ENCODE results near the gene SEMA5A. TPM values are rescaled to one million over a fixed set of nuclear protein-coding genes. Genes with fewer than 3 reads are reported as not detected.
A peak's percentile ranks its signal among the peaks of the same experiment; 100 is the strongest.

Gene SEMA5A
- total RNA-seq, 1 experiment from 2014 or later, result 34.3 TPM

DNA sequence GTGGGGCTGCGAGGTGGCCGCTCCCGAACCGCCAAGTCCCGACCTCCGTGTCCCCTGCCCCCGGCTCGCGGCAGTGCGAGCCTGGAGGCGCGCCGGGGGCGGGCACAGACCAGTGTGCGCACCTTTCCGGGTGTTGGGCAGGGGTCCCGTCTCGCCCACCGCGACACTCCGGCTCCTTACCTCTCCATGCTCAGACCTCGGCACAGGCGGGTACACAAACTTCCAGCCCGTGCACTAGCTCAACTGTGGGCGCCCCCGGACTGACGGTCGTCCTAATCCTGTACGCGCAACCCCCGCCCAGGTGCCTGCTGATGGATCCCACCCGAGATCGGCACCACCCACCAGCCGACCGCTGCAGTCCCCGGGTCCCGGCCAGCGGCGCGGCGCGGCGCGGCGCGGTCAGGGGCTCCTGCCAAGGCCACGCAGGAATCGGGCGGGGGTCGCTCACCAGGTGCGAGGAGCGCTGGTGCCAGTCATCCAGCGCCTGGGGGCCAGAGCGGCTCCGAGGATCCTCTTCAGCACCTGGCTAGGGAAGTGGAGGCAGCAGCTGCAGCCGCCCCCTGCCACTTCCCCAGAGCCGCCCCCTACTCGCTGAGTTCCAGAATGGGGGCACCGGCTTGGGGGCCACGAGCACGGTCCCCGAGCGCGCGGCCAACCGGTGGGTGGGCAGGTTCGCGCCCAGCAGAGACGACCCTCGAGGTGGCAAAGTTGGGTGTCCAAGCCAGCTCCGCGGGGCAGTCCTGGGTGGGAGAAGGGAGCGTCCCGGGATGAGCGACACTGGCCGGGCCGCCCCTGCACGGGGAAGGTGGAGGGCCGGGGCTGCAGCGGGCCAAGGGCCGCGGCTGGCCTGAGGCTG, 511 bp downstream of the SEMA5A start:
- H3K36me3 ChIP-seq (ENCODE audit: control insufficient read depth, insufficient read depth, low read length), result no peaks in the 10 kb centered on the region
- peak overlapping the region; percentile 94 for H3K4me3 ChIP-seq (ENCODE audit: low read depth, low read length)
- no peaks in the 10 kb centered on the region for H3K9me3 Mint-ChIP-seq (ENCODE audit: unreplicated experiment)
- POLR2A ChIA-PET, result interaction anchor here (1.1 kb wide), 1 partner anchor 66 kb away, joined by 3 read pairs; no protein-coding TSS in a partner anchor
- DNase-seq, result peak; percentile 30 to 38
- TF ChIP-seq, protein P1, sequence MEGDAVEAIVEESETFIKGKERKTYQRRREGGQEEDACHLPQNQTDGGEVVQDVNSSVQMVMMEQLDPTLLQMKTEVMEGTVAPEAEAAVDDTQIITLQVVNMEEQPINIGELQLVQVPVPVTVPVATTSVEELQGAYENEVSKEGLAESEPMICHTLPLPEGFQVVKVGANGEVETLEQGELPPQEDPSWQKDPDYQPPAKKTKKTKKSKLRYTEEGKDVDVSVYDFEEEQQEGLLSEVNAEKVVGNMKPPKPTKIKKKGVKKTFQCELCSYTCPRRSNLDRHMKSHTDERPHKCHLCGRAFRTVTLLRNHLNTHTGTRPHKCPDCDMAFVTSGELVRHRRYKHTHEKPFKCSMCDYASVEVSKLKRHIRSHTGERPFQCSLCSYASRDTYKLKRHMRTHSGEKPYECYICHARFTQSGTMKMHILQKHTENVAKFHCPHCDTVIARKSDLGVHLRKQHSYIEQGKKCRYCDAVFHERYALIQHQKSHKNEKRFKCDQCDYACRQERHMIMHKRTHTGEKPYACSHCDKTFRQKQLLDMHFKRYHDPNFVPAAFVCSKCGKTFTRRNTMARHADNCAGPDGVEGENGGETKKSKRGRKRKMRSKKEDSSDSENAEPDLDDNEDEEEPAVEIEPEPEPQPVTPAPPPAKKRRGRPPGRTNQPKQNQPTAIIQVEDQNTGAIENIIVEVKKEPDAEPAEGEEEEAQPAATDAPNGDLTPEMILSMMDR (IDR thresholded peaks at IDR 0.05; ENCODE audit: insufficient read depth in 1 of 2, low read depth in 1 of 2, low read length in 1 of 2, severe bottlenecking in 1 of 2, unreplicated experiment in 1 of 2), result no peak
- BruUV-seq (replicated peaks), result no TSS peak
- H3K9me3 ChIP-seq, result no peaks in the 10 kb centered on the region
- intact Hi-C loops (cut with micrococcal nuclease; ENCODE audit: unreplicated experiment), result loop anchor here (2.0 to 5.0 kb wide), 4 partner anchors 79 to 778 kb away; no protein-coding TSS in a partner anchor
- H3K4me3 Mint-ChIP-seq (ENCODE audit: unreplicated experiment), result peak overlapping the region; percentile 96
- H3K4me1 ChIP-seq, result no peaks in the 10 kb centered on the region
- CTCF ChIA-PET, result no interaction called here
- no peaks in the 10 kb centered on the region for H3K27me3 Mint-ChIP-seq (ENCODE audit: insufficient read depth, unreplicated experiment)
- H3K27me3 ChIP-seq (replicated peaks; ENCODE audit: control insufficient read depth, insufficient read depth, low read length), result no peaks in the 10 kb centered on the region
- H3K27ac Mint-ChIP-seq (ENCODE audit: unreplicated experiment), result peak overlapping the region; percentile 56
- H3K36me3 Mint-ChIP-seq (ENCODE audit: insufficient read depth, unreplicated experiment), result peaks cover 65% of the 10 kb centered on the region
- H3K4me1 Mint-ChIP-seq (ENCODE audit: low read depth, unreplicated experiment), result peaks cover 6% of the 10 kb centered on the region

DNA sequence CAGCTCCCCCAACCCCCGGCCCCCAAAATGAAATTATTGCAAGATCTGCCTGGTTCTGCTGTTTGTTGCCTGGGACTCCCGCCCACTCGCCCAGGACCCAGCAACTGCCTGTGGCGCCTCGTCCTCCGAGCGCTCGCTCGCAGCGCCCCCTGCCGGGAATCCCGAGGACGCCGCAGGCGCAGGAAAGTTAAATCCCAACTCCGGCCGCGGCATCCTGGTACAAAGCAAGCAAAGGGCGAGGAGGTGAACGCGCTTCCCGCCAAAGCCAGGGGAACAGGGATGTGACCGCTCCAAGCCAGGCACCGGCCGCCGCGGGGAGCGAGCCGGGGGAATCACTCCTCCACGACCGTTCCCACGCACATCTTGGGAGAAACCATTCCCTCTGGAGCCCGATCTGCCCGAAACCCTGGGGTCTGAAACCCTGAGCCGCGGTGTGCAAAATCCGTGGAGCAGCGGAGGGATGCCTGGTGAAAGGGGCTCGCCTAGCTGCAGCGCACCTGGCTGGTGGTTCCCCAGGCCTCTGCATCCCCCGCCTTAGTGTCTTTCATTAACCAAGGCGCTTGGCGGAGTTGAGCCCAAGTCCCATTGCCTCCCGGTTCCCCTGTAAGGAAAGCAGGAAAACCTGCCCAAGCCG, 1.3 kb downstream of the SEMA5A start:
- DNase-seq, result peak; percentile 82 to 93
- no TSS peak for BruUV-seq (replicated peaks)
- H3K9me3 Mint-ChIP-seq (ENCODE audit: unreplicated experiment), result no peaks in the 10 kb centered on the region
- POLR2A ChIA-PET, result interaction anchor here (1.1 kb wide), 1 partner anchor 67 kb away, joined by 3 read pairs; no protein-coding TSS in a partner anchor
- intact Hi-C loops (cut with micrococcal nuclease; ENCODE audit: unreplicated experiment), result loop anchor here (1.0 to 5.0 kb wide), 6 partner anchors 80 to 777 kb away; no protein-coding TSS in a partner anchor
- Histone ChIP-seq H3K27me3 (replicated peaks; ENCODE audit: control insufficient read depth, insufficient read depth, low read length) (no peaks in the 10 kb centered on the region), H3K4me1 (no peaks in the 10 kb centered on the region), H3K9me3 (no peaks in the 10 kb centered on the region), H3K36me3 (ENCODE audit: control insufficient read depth, insufficient read depth, low read length) (no peaks in the 10 kb centered on the region), H3K4me3 (ENCODE audit: low read depth, low read length) (peak overlapping the region; percentile 94)
- CTCF ChIA-PET, result interaction anchor here (0.6 to 2.0 kb wide), 3 partner anchors 52 to 388 kb away, joined by 3 to 5 read pairs (median 5); no protein-coding TSS in a partner anchor
- peak overlapping the region; percentile 56 for H3K27ac Mint-ChIP-seq (ENCODE audit: unreplicated experiment)
- peaks cover 58% of the 10 kb centered on the region for H3K36me3 Mint-ChIP-seq (ENCODE audit: insufficient read depth, unreplicated experiment)
- H3K4me1 Mint-ChIP-seq (ENCODE audit: low read depth, unreplicated experiment), result peaks cover 6% of the 10 kb centered on the region
- peak overlapping the region; percentile 96 for H3K4me3 Mint-ChIP-seq (ENCODE audit: unreplicated experiment)
- no peaks in the 10 kb centered on the region for H3K27me3 Mint-ChIP-seq (ENCODE audit: insufficient read depth, unreplicated experiment)
- TF ChIP-seq, protein P1 (IDR thresholded peaks at IDR 0.05; ENCODE audit: insufficient read depth in 1 of 2, low read depth in 1 of 2, low read length in 1 of 2, severe bottlenecking in 1 of 2, unreplicated experiment in 1 of 2), result peak; percentile 90 to 94

DNA sequence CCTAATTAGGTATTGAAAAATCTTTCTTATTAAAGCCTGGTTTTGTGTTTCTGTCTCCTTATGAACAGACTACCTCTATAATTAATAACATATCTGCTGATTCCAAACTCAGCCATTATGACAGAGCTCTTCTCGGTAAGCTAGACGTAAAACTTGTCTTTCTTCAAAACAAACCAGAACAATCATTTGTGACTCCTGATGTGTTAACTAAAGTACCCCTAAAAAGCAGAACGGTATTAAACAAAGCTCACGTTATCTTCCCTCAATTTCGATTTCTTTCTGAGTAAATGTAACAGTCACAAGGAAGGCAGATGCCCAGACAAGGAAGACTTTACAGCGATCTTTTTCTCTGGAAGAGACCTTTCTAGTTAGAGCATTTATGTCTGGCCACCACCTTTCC, 1.8 kb downstream of the SEMA5A start:
- TF ChIP-seq, protein P1 (IDR thresholded peaks at IDR 0.05; ENCODE audit: insufficient read depth in 1 of 2, low read depth in 1 of 2, low read length in 1 of 2, severe bottlenecking in 1 of 2, unreplicated experiment in 1 of 2), result no peak
- peak overlapping the region; percentile 96 for H3K4me3 Mint-ChIP-seq (ENCODE audit: unreplicated experiment)
- H3K36me3 Mint-ChIP-seq (ENCODE audit: insufficient read depth, unreplicated experiment), result peaks cover 52% of the 10 kb centered on the region
- no peaks in the 10 kb centered on the region for H3K9me3 Mint-ChIP-seq (ENCODE audit: unreplicated experiment)
- TSS peak; percentile 30 for BruUV-seq (replicated peaks)
- ChIA-PET CTCF (interaction anchor here (0.6 to 2.0 kb wide), 3 partner anchors 53 to 388 kb away, joined by 3 to 5 read pairs (median 5); no protein-coding TSS in a partner anchor), POLR2A (no interaction called here)
- H3K4me3 ChIP-seq (ENCODE audit: low read depth, low read length), result peak overlapping the region; percentile 94
- no peak for DNase-seq
- no peaks in the 10 kb centered on the region for H3K27me3 Mint-ChIP-seq (ENCODE audit: insufficient read depth, unreplicated experiment)
- no peaks in the 10 kb centered on the region for H3K9me3 ChIP-seq
- no peaks in the 10 kb centered on the region for H3K36me3 ChIP-seq (ENCODE audit: control insufficient read depth, insufficient read depth, low read length)
- intact Hi-C loops (cut with micrococcal nuclease; ENCODE audit: unreplicated experiment), result loop anchor here (1.0 to 5.0 kb wide), 5 partner anchors 81 to 603 kb away; no protein-coding TSS in a partner anchor
- no peaks in the 10 kb centered on the region for H3K4me1 ChIP-seq
- no peaks in the 10 kb centered on the region for H3K27me3 ChIP-seq (replicated peaks; ENCODE audit: control insufficient read depth, insufficient read depth, low read length)
- peak overlapping the region; percentile 56 for H3K27ac Mint-ChIP-seq (ENCODE audit: unreplicated experiment)
- H3K4me1 Mint-ChIP-seq (ENCODE audit: low read depth, unreplicated experiment), result peaks cover 6% of the 10 kb centered on the region
